ENCODE results near the gene SPINK8.

DNA sequence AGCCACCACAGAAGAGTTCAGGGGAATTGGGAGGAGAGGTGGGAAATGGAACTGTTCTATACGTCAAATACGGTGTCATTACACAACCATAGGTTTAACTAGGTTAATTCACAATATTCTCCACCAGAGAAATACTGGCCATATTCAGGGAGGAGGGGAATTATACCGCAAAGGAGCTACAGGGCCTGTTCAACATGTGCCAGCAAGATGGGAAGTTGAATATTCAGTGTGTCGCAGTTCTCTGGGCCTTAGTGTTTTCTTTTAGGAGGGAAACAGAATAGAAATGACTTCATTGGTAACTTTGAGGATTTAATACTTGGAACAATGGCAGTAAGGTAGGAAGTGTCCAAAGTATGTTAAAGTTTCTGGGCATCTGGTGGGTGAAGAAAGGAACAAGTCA lies 20.5 kb upstream of the SPINK8 start:
- TF ChIP-seq, protein P1, sequence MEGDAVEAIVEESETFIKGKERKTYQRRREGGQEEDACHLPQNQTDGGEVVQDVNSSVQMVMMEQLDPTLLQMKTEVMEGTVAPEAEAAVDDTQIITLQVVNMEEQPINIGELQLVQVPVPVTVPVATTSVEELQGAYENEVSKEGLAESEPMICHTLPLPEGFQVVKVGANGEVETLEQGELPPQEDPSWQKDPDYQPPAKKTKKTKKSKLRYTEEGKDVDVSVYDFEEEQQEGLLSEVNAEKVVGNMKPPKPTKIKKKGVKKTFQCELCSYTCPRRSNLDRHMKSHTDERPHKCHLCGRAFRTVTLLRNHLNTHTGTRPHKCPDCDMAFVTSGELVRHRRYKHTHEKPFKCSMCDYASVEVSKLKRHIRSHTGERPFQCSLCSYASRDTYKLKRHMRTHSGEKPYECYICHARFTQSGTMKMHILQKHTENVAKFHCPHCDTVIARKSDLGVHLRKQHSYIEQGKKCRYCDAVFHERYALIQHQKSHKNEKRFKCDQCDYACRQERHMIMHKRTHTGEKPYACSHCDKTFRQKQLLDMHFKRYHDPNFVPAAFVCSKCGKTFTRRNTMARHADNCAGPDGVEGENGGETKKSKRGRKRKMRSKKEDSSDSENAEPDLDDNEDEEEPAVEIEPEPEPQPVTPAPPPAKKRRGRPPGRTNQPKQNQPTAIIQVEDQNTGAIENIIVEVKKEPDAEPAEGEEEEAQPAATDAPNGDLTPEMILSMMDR (IDR thresholded peaks at IDR 0.05) = no peak
- TF ChIP-seq POLR2A (IDR thresholded peaks at IDR 0.05) = no peak
